GM12891 (cell line): ENCODE results near the gene TRPC4AP.

Experiments used
- POLR2A ChIP-seq: IDR thresholded peaks from 2 replicates; pipeline ENCODE4 v1.6.1; 2011; ENCODE audit warnings: low read depth, low read length, control low read depth
- POLR2AphosphoS5 ChIP-seq: IDR thresholded peaks from 2 replicates; pipeline ENCODE4 v1.6.1; 2011; ENCODE audit warnings: low read depth, low read length, control low read depth
- TAF1 ChIP-seq: IDR thresholded peaks from 2 replicates; pipeline ENCODE4 v1.6.1; 2011; ENCODE audit warnings: low read depth, low read length, control low read depth

DNA sequence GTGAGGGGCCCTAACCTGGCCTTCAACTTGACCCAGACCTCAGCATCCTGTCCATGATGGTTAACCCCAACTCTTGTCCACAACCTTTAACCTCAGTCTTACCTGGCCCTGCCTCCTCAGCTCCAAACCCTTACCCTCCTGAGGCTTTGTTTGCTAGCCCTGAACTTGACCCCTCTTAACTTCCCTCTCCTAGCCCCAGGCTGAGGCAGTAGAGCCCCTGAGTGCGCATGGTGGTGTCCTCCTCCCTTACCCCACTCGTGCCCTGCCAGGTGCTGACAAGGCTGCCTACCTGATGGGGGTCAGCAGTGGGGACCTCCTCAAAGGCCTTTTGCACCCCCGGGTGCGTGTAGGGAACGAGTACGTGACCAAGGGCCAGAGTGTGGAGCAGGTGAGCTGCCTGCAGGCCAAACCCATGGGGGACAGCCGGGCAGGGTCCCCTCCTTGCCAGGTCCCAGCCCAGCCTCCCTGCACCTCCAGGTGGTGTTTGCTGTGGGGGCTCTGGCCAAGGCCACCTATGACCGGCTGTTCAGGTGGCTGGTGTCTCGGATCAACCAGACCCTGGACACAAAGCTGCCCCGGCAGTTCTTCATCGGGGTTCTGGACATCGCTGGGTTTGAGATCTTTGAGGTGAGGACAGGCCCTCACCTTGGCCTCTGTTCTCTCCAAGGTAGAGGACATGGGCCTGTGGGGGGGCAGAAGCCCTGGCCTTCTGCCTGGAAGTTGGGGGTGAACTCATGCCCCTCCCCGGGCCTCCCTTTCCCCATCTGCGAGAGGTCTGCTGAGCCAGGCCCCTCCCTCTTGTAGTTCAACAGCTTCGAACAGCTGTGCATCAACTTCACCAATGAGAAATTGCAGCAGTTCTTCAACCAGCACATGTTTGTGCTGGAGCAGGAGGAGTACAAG is 105.1 kb downstream of the TRPC4AP start:
- no peak for TF ChIP-seq POLR2A
- no peak for TF ChIP-seq POLR2AphosphoS5
- TF ChIP-seq TAF1 = no peak
